Mucosa of descending colon (tissue), 3 donors: ENCODE data around the gene MYL4. TPM values are rescaled to one million over a fixed set of nuclear protein-coding genes. Genes with fewer than 3 reads are reported as not detected.
A peak's percentile ranks its signal among the peaks of the same experiment; 100 is the strongest.

Source experiments
- ATAC-seq: fragments of 200-7000 bp; cut with Tn5 transposase; one replicate; pipeline ENCODE4 v1.9.1; 2020; ENCODE audit warnings: mild to moderate bottlenecking, moderate library complexity
- DNase-seq, 3 donors: peaks; one replicate each; pipeline ENCODE4 v3.0.0-alpha.2; 2020
- H3K36me3 ChIP-seq: fragments of 200-600 bp; one replicate; pipeline ENCODE4 v1.8.0; 2021; ENCODE audit warnings: low read depth, mild to moderate bottlenecking
- H3K4me1 ChIP-seq: fragments of 200-600 bp; one replicate; pipeline ENCODE4 v1.8.0; 2021; ENCODE audit warnings: low read depth, mild to moderate bottlenecking
- H3K4me3 ChIP-seq: fragments of 200-600 bp; one replicate; pipeline ENCODE4 v1.8.0; 2021; ENCODE audit warnings: mild to moderate bottlenecking
- H3K9me3 ChIP-seq: fragments of 200-600 bp; one replicate; pipeline ENCODE4 v1.8.0; 2021; ENCODE audit warnings: mild to moderate bottlenecking
- CTCF ChIP-seq: fragments of 200-600 bp; IDR thresholded peaks from one replicate; pipeline ENCODE4 v1.8.0; 2022; ENCODE audit warnings: antibody characterized with exemption, mild to moderate bottlenecking
- intact Hi-C, 2 donors: fragments of 100-400 bp; cut with DNase I in 1 of 2; cut with micrococcal nuclease in 1 of 2; formaldehyde crosslinking; loops; one replicate each; pipeline versions ENCODE4 v1.11.0 to v1.11.1; 2022; cut with DNase I, micrococcal nuclease
- total RNA-seq, 3 donors: library from RNA; stranded (reverse); fragmentation: NEBNext Ultra II Directional in 2 of 3; extraction: Animal tissue kit (Norgen Biotek cat#: 25700) in 2 of 3; gene quantifications; one replicate each; pipeline versions ENCODE4 v1.2.1 to v1.2.4, GENCODE V29; 2021 to 2023
- donor health status: DM: no; HTN: no; CAD: no; lungs with moderate emphysema.
- donor health status: DM: no; HTN: no; CAD: no.
- donor health status: DM: no; HTN: yes; CAD: no.

The MYL4 gene
- total RNA-seq, 3 donors from 2014 or later, result 0.49 to 1.4 TPM; not detected in 1

- intact Hi-C loops, result loop anchor here (2.0 to 10.0 kb wide), 3 partner anchors 83 to 385 kb away; no protein-coding TSS in a partner anchor
Measured at GRCh38 chr17:47229535-47230443, 20.6 kb downstream of the MYL4 start.

GRCh38 chr17:47230864-47231263, 21.7 kb downstream of the MYL4 start:
- Histone ChIP-seq H3K9me3 (no peaks in the 10 kb centered on the region), H3K4me1 (peaks cover 8% of the 10 kb centered on the region), H3K36me3 (no peaks in the 10 kb centered on the region), H3K4me3 (no peak overlapping the region)
- intact Hi-C loops, result loop anchor here in 1 of 2 donors (2.0 kb wide), 1 partner anchor 84 kb away; no protein-coding TSS in a partner anchor
- DNase-seq, result no peak
- no peak for TF ChIP-seq CTCF
- no peak for ATAC-seq

More at GRCh38 chr17:47229535-47230443, 20.6 kb downstream of the MYL4 start:
- peak; percentile 73 to 90 (median 74) for DNase-seq
- Histone ChIP-seq H3K9me3 (no peaks in the 10 kb centered on the region), H3K4me3 (no peak overlapping the region), H3K36me3 (no peaks in the 10 kb centered on the region), H3K4me1 (peaks cover 8% of the 10 kb centered on the region)
- TF ChIP-seq CTCF, result peak; percentile 97
- ATAC-seq, result peak; percentile 96

GRCh38 chr17:47231334-47231733, 22.2 kb downstream of the MYL4 start:
- Histone ChIP-seq H3K4me3 (no peak overlapping the region), H3K9me3 (no peaks in the 10 kb centered on the region), H3K4me1 (peaks cover 8% of the 10 kb centered on the region), H3K36me3 (no peaks in the 10 kb centered on the region)
- no peak for TF ChIP-seq CTCF
- ATAC-seq (no peak), DNase-seq (no peak)
- intact Hi-C loops, result loop anchor here in 1 of 2 donors (2.0 kb wide), 1 partner anchor 83 kb away; no protein-coding TSS in a partner anchor

GRCh38 chr17:47231866-47232265, 22.7 kb downstream of the MYL4 start:
- no peak for TF ChIP-seq CTCF
- H3K4me3 ChIP-seq, result no peak overlapping the region
- H3K36me3 ChIP-seq, result no peaks in the 10 kb centered on the region
- no peak for DNase-seq
- no peaks in the 10 kb centered on the region for H3K9me3 ChIP-seq
- peaks cover 8% of the 10 kb centered on the region for H3K4me1 ChIP-seq
- intact Hi-C loops, result loop anchor here in 1 of 2 donors (2.0 kb wide), 1 partner anchor 83 kb away; no protein-coding TSS in a partner anchor
- no peak for ATAC-seq

- peaks cover 3% of the 10 kb centered on the region for H3K9me3 ChIP-seq
- H3K4me3 ChIP-seq, result no peak overlapping the region
- no peak for TF ChIP-seq CTCF
- no peak for DNase-seq
- no peaks in the 10 kb centered on the region for H3K36me3 ChIP-seq
- H3K4me1 ChIP-seq, result peaks cover 8% of the 10 kb centered on the region
- no peak for ATAC-seq
- intact Hi-C loops, result no loop called here
Measured at GRCh38 chr17:47232465-47232864, 23.3 kb downstream of the MYL4 start.
